Vagina (tissue), 2 donors: ENCODE data around the gene TTC16.

ENCODE experiments used
- CTCF ChIP-seq, 3 experiments: fragments of 450-650 bp in 2 of 3; fragments of 200-600 bp in 1 of 3; sonication (generic) in 1 of 3; IDR thresholded peaks; one replicate each; pipeline ENCODE4 v1.5.1; 2017 to 2019; ENCODE audit warnings: antibody characterized with exemption in 3 of 3, mild to moderate bottlenecking in 2 of 3, moderate library complexity in 2 of 3
- POLR2A ChIP-seq, 2 donors: fragments of 450-650 bp; IDR thresholded peaks; one replicate each; pipeline ENCODE4 v1.6.1; 2017; ENCODE audit warnings: antibody characterized with exemption in 2 of 2, mild to moderate bottlenecking in 2 of 2, moderate library complexity in 2 of 2

- TF ChIP-seq CTCF (IDR thresholded peaks at IDR 0.05) (no peak), POLR2A (IDR thresholded peaks at IDR 0.05) (no peak)
Measured at GRCh38 chr9:127758843-127759242, 43.0 kb downstream of the TTC16 start.
